Mesenchymal stem cell (in vitro differentiated cells and primary cell): ENCODE data around the gene ITGA1.
A peak's percentile ranks its signal among the peaks of the same experiment; 100 is the strongest.

Source experiments
- DNase-seq: peaks from one replicate; pipeline ENCODE4 v3.0.0-alpha.2; 2013
- H2AFZ ChIP-seq: one replicate; pipeline ENCODE4 v1.6.1; 2013; ENCODE audit warnings: low read depth, mild to moderate bottlenecking, control low read depth, inconsistent platforms, low read length, moderate library complexity
- H2AK5ac ChIP-seq: 2 replicates; pipeline ENCODE4 v1.6.1; 2013; ENCODE audit warnings: low read length, moderate library complexity, mild to moderate bottlenecking, inconsistent platforms; ENCODE audit not compliant: severe bottlenecking
- H2BK120ac ChIP-seq: one replicate; pipeline ENCODE4 v1.6.1; 2013; ENCODE audit warnings: low read depth, mild to moderate bottlenecking, inconsistent platforms, low read length, moderate library complexity
- H2BK12ac ChIP-seq, 2 experiments: one replicate each; pipeline ENCODE4 v1.6.1; 2013; ENCODE audit warnings: inconsistent platforms in 2 of 2, low read length in 2 of 2, mild to moderate bottlenecking in 2 of 2, moderate library complexity in 2 of 2, control low read depth in 1 of 2
- H2BK15ac ChIP-seq: one replicate; pipeline ENCODE4 v1.6.1; 2013; ENCODE audit warnings: mild to moderate bottlenecking, low read depth, inconsistent platforms; ENCODE audit not compliant: poor library complexity, severe bottlenecking
- H2BK5ac ChIP-seq: 2 replicates; pipeline ENCODE4 v1.6.1; 2013; ENCODE audit warnings: low read depth, mild to moderate bottlenecking, low read length, control low read depth, inconsistent platforms; ENCODE audit not compliant: poor library complexity, severe bottlenecking
- H3K14ac ChIP-seq, 2 experiments: one replicate each; pipeline ENCODE4 v1.6.1; 2013; ENCODE audit warnings: inconsistent platforms in 2 of 2, low read length in 2 of 2, control low read depth in 1 of 2, mild to moderate bottlenecking in 1 of 2, moderate library complexity in 1 of 2
- H3K18ac ChIP-seq, 2 experiments: one replicate each; pipeline ENCODE4 v1.6.1; 2013; ENCODE audit warnings: inconsistent platforms in 2 of 2, low read length in 2 of 2, control low read depth in 1 of 2, low read depth in 1 of 2, mild to moderate bottlenecking in 1 of 2
- H3K23ac ChIP-seq, 2 experiments: one replicate each; pipeline ENCODE4 v1.6.1; 2013; ENCODE audit warnings: inconsistent platforms in 2 of 2, low read length in 2 of 2, mild to moderate bottlenecking in 2 of 2, moderate library complexity in 2 of 2, control low read depth in 1 of 2
- H3K27ac ChIP-seq: 2 replicates; pipeline ENCODE4 v1.5.1; 2013; ENCODE audit warnings: mild to moderate bottlenecking, moderate library complexity, low read length, control low read depth, inconsistent platforms; ENCODE audit not compliant: poor library complexity, severe bottlenecking
- H3K27me3 ChIP-seq, 2 experiments: 2 replicates each; pipeline versions ENCODE4 v1.6.1 to v1.7.0; 2013; ENCODE audit warnings: low read length in 2 of 2, mild to moderate bottlenecking in 2 of 2, moderate library complexity in 2 of 2, control low read depth in 1 of 2, inconsistent platforms in 1 of 2; ENCODE audit not compliant: control insufficient read depth in 1 of 2, insufficient read depth in 1 of 2
- H3K36me3 ChIP-seq, 2 experiments: 2 replicates each; pipeline versions ENCODE4 v1.6.1 to v1.7.0; 2013; ENCODE audit warnings: low read length in 2 of 2, control low read depth in 1 of 2, inconsistent platforms in 1 of 2, low read depth in 1 of 2, mild to moderate bottlenecking in 1 of 2; ENCODE audit not compliant: insufficient read depth in 2 of 2, control insufficient read depth in 1 of 2
- H3K4ac ChIP-seq, 2 experiments: one replicate each; pipeline ENCODE4 v1.6.1; 2013; ENCODE audit warnings: inconsistent platforms in 2 of 2, low read length in 2 of 2, mild to moderate bottlenecking in 2 of 2, moderate library complexity in 2 of 2, control low read depth in 1 of 2, low read depth in 1 of 2
- H3K4me1 ChIP-seq: 2 replicates; pipeline ENCODE4 v1.6.1; 2013; ENCODE audit warnings: low read depth, low read length, control low read depth; ENCODE audit not compliant: control insufficient read depth, insufficient read depth
- H3K4me2 ChIP-seq: 2 replicates; pipeline ENCODE4 v1.6.1; 2013; ENCODE audit warnings: low read length, mild to moderate bottlenecking, inconsistent platforms; ENCODE audit not compliant: poor library complexity, severe bottlenecking
- H3K4me3 ChIP-seq, 2 experiments: 2 replicates each; pipeline versions ENCODE4 v1.5.1 to v1.7.0; 2013; ENCODE audit warnings: low read length in 2 of 2, mild to moderate bottlenecking in 2 of 2, control low read depth in 1 of 2, low read depth in 1 of 2; ENCODE audit not compliant: insufficient read depth in 1 of 2
- H3K79me1 ChIP-seq: replicated peaks from 2 replicates; pipeline ENCODE4 v1.6.1; 2013; ENCODE audit warnings: mild to moderate bottlenecking, control low read depth, low read length, inconsistent platforms; ENCODE audit not compliant: poor library complexity, severe bottlenecking
- H3K9ac ChIP-seq: 2 replicates; pipeline ENCODE4 v1.7.0; 2013; ENCODE audit warnings: mild to moderate bottlenecking, low read length, moderate library complexity
- H3K9me3 ChIP-seq: 2 replicates; pipeline ENCODE4 v1.7.0; 2013; ENCODE audit warnings: mild to moderate bottlenecking, low read length; ENCODE audit not compliant: control insufficient read depth
- H4K8ac ChIP-seq: one replicate; pipeline ENCODE4 v1.6.1; 2013; ENCODE audit warnings: inconsistent platforms, mild to moderate bottlenecking, low read length, moderate library complexity
- H4K91ac ChIP-seq: one replicate; pipeline ENCODE4 v1.6.1; 2013; ENCODE audit warnings: mild to moderate bottlenecking, low read length, inconsistent platforms
- WGBS: methylation state at CpG from one replicate; pipeline ENCODE4 v1.1.7; 2013; ENCODE audit warnings: mixed read lengths; 5-methylcytosine and 5-hydroxymethylcytosine counted together

Gene ITGA1

DNA sequence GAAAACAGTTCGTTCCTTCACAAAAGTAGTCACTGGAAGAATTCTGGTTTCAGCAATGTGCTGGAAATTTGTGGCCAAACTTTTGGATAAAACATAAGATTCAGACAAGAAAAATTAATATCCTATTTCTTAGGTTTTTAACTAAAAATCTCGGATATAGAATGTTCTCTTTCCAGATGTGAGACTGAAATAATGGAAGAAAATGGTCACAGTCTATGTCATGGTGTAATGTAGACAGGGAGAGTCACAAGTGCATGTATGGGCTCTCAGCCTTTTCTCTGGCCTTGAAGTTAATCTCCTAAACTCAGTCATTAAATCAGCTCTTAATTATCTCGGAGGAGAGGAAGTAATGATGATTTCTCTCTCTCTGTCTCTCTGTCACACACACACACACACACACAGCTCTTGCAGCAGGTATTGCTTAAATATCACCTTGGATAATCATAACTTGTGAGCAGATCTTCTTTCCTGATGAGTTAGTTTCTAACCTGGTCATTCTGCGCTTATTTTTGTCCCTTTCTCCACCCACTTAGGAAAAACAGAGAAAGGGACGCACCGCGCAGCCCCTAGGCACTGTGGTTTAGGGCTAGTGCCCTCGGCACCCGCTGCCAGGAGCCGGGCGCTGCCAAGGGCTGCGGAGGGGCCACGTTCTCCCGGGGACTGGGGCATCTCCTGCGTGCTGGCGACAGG is 200.8 kb downstream of the ITGA1 start:
- no peaks in the 10 kb centered on the region for H3K27me3 ChIP-seq
- H3K4me2 ChIP-seq = peak overlapping the region; percentile 90
- H2BK15ac ChIP-seq = peak overlapping the region; percentile 91
- no peak overlapping the region for H2AK5ac ChIP-seq
- H3K4me1 ChIP-seq = peaks cover 9% of the 10 kb centered on the region
- peak overlapping the region; percentile 36 to 93 for H3K4ac ChIP-seq
- H3K4me3 ChIP-seq = peak overlapping the region; percentile 84 to 86
- no peaks in the 10 kb centered on the region for H3K9me3 ChIP-seq
- H3K14ac ChIP-seq = peak overlapping the region in 1 of 2 experiments; percentile 93
- H3K27ac ChIP-seq = peak overlapping the region; percentile 17
- peaks cover 10% of the 10 kb centered on the region for H3K79me1 ChIP-seq
- H3K36me3 ChIP-seq = peaks cover 0 to 7% of the 10 kb centered on the region in 2 experiments
- H3K9ac ChIP-seq = peak overlapping the region; percentile 86
- DNase-seq = no peak
- H4K91ac ChIP-seq = peak overlapping the region; percentile 19
- peak overlapping the region; percentile 89 for H4K8ac ChIP-seq
- H3K23ac ChIP-seq = no peak overlapping the region
- peak overlapping the region; percentile 98 for H2AFZ ChIP-seq
- H2BK12ac ChIP-seq = peak overlapping the region in 1 of 2 experiments; percentile 70
- H2BK120ac ChIP-seq = no peak overlapping the region
- peak overlapping the region in 1 of 2 experiments; percentile 79 for H3K18ac ChIP-seq
- WGBS = 12% methylated on average over 12 of the region's 16 CpGs
- no peak overlapping the region for H2BK5ac ChIP-seq

DNA sequence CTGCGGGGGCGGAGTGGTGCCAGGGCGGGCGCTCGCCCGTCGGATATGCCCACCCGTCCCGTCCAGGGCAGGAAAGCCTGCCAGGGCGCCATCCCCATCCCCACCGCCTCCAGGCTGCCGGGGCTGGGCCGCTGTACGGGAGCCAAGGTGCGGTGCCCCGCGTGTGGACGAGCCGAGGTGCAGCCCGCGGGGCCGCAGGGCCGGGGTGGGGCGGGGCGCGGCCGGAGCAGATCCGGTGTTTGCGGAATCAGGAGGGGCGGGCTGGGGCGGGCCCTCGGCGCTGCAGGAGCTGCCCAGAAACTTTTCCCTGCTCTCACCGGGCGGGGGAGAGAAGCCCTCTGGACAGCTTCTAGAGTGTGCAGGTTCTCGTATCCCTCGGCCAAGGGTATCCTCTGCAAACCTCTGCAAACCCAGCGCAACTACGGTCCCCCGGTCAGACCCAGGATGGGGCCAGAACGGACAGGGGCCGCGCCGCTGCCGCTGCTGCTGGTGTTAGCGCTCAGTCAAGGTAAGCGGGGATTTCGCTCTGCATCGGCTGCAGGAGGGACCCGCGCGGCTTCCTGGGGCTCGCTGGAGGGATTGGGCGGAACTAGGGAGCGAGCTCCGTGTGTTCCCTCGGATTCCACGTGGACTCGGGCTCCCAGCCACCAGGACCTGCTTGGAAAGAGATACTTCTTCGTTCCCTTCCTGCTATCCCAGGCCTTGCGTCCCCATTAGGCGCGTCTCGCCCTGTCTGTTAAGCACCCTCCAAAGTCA is 201.5 kb downstream of the ITGA1 start, which contains the start of gene ITGA2:
TSS of gene ITGA2 (plus strand) at position 328 of the 756 bp plus-strand sequence. CDS start at position 445, 117 bp downstream.
- peaks cover 9% of the 10 kb centered on the region for H3K4me1 ChIP-seq
- H4K91ac ChIP-seq = peak within 1 kb of the TSS; percentile 19
- no peak within 1 kb of the TSS for H2BK5ac ChIP-seq
- no peaks in the 10 kb centered on the region for H3K27me3 ChIP-seq
- peak within 1 kb of the TSS; percentile 21 for H2BK120ac ChIP-seq
- no peaks in the 10 kb centered on the region for H3K9me3 ChIP-seq
- under 1% methylated on average over 44 of the region's 64 CpGs for WGBS
- peaks cover 10% of the 10 kb centered on the region for H3K79me1 ChIP-seq
- peak within 1 kb of the TSS in 1 of 2 experiments; percentile 78 for H2BK12ac ChIP-seq
- peaks cover 0 to 7% of the 10 kb centered on the region in 2 experiments for H3K36me3 ChIP-seq
- H3K4me3 ChIP-seq = peak within 1 kb of the TSS; percentile 84 to 86
- no peak within 1 kb of the TSS for H2AK5ac ChIP-seq
- H4K8ac ChIP-seq = peak within 1 kb of the TSS; percentile 89
- peak within 1 kb of the TSS; percentile 36 to 93 for H3K4ac ChIP-seq
- peak within 1 kb of the TSS; percentile 90 for H3K4me2 ChIP-seq
- H2AFZ ChIP-seq = peak within 1 kb of the TSS; percentile 98
- peak within 1 kb of the TSS; percentile 46 for H3K27ac ChIP-seq
- peak within 1 kb of the TSS in 1 of 2 experiments; percentile 96 for H3K23ac ChIP-seq
- DNase-seq = peak; percentile 65
- peak within 1 kb of the TSS; percentile 86 for H3K9ac ChIP-seq
- peak within 1 kb of the TSS in 1 of 2 experiments; percentile 97 for H3K14ac ChIP-seq
- H3K18ac ChIP-seq = peak within 1 kb of the TSS; percentile 19 to 96
- peak within 1 kb of the TSS; percentile 91 for H2BK15ac ChIP-seq

DNA sequence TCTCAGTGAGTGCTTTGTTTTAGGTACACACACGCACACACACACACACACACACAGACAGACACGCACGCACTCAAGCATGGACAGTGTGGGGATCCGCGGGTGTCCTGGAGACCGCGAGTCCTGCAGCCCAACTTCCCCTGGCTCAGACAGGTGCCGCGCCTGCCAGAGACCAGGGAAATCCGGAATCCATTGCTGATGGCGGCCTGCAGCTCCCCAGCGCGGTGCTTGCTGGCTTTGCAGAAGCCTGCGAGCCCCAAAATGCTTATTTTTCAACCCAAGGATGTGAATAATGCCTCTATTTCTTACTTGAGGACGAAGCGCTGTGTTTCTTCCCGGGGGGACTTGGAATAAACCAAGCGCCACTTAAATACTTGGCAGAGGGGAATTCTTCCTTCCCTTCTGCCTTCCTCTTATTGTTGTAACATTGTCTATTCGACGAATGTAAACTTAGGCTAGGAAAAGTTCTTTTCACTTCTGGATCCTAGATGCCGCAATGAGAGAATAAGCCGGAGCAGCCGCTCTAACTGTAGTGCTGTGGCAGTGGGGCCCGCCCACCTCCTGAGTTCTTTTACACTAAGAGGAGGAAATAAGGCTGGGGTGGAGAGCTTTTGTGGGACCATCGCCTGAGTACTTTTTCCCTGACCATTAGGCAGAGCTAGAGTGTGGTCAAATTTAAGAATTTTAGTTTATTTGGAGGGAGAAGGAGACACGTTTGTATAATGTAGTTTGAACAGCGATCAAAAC is 202.2 kb downstream of the ITGA1 start:
- Histone ChIP-seq H4K8ac (peak overlapping the region; percentile 71), H4K91ac (no peak overlapping the region), H2AK5ac (no peak overlapping the region), H3K79me1 (peaks cover 12% of the 10 kb centered on the region), H2BK120ac (no peak overlapping the region), H3K36me3 (peaks cover 0 to 7% of the 10 kb centered on the region in 2 experiments), H3K18ac (peak overlapping the region in 1 of 2 experiments; percentile 96), H3K27ac (peak overlapping the region; percentile 46), H3K4me2 (peak overlapping the region; percentile 90), H2AFZ (peak overlapping the region; percentile 83), H3K23ac (peak overlapping the region in 1 of 2 experiments; percentile 50), H3K9ac (peak overlapping the region; percentile 86), H3K4me3 (peak overlapping the region; percentile 84 to 86), H2BK15ac (no peak overlapping the region), H2BK5ac (no peak overlapping the region), H3K27me3 (no peaks in the 10 kb centered on the region), H3K14ac (peak overlapping the region in 1 of 2 experiments; percentile 97), H2BK12ac (peak overlapping the region in 1 of 2 experiments; percentile 78), H3K9me3 (no peaks in the 10 kb centered on the region), H3K4me1 (peaks cover 9% of the 10 kb centered on the region), H3K4ac (peak overlapping the region in 1 of 2 experiments; percentile 40)
- peak; percentile 62 for DNase-seq
- 5% methylated on average over 25 of the region's 27 CpGs for WGBS
